HepG2 (cell line): ENCODE measurements around the gene OBSL1. TPM values are rescaled to one million over a fixed set of nuclear protein-coding genes. Genes with fewer than 3 reads are reported as not detected.

Experiments
- ARNTL ChIP-seq: sonication (generic); formaldehyde crosslinking; IDR thresholded peaks from 2 replicates; pipeline ENCODE4 v1.4.0; 2020; ENCODE audit warnings: mild to moderate bottlenecking, missing genetic modification reagents
- CENPT ChIP-seq: sonication (generic); formaldehyde crosslinking; IDR thresholded peaks from 2 replicates; pipeline ENCODE4 v1.8.0; 2022; ENCODE audit warnings: low read depth, mild to moderate bottlenecking, moderate library complexity, missing genetic modification reagents
- FIP1L1 ChIP-seq: fragments of 200-400 bp; formaldehyde crosslinking; IDR thresholded peaks from 2 replicates; pipeline ENCODE4 v1.6.1; 2018; ENCODE audit warnings: low read depth, mild to moderate bottlenecking, low read length, moderate library complexity, borderline replicate concordance; ENCODE audit not compliant: insufficient read depth
- HCFC1 ChIP-seq: fragments of 150-350 bp; IDR thresholded peaks from 2 replicates; pipeline ENCODE4 v1.6.1; 2014; ENCODE audit warnings: low read depth, low read length
- HOXA9 ChIP-seq: sonication (generic); formaldehyde crosslinking; IDR thresholded peaks from 2 replicates; pipeline ENCODE4 v1.8.1; 2022; ENCODE audit warnings: missing genetic modification reagents, mild to moderate bottlenecking, moderate library complexity, borderline replicate concordance
- IRX3 ChIP-seq: sonication (generic); formaldehyde crosslinking; IDR thresholded peaks from 2 replicates; pipeline ENCODE4 v1.8.1; 2023; ENCODE audit warnings: mild to moderate bottlenecking, low read depth, missing genetic modification reagents, borderline replicate concordance
- REL ChIP-seq: sonication (generic); formaldehyde crosslinking; conservative IDR thresholded peaks from 2 replicates; pipeline ENCODE4 v1.8.0; 2022; ENCODE audit warnings: mild to moderate bottlenecking, missing genetic modification reagents, moderate library complexity
- ZBTB42 ChIP-seq: sonication (generic); formaldehyde crosslinking; IDR thresholded peaks from 2 replicates; pipeline ENCODE4 v1.5.0; 2020; ENCODE audit warnings: mild to moderate bottlenecking, missing genetic modification reagents
- ZFP36 ChIP-seq: fragments of 150-350 bp; IDR thresholded peaks from 2 replicates; pipeline ENCODE4 v1.6.1; 2018; ENCODE audit warnings: borderline replicate concordance, low read length, low read depth; ENCODE audit not compliant: partially characterized antibody
- ZNF563 ChIP-seq: sonication (generic); formaldehyde crosslinking; IDR thresholded peaks from 2 replicates; pipeline ENCODE4 v1.8.0; 2022; ENCODE audit warnings: mild to moderate bottlenecking, moderate library complexity, missing genetic modification reagents
- ZNF619 ChIP-seq: sonication (generic); formaldehyde crosslinking; IDR thresholded peaks from 2 replicates; pipeline ENCODE4 v1.4.0; 2020; ENCODE audit warnings: mild to moderate bottlenecking, missing genetic modification reagents
- ZNF780A ChIP-seq: sonication (generic); formaldehyde crosslinking; IDR thresholded peaks from 2 replicates; pipeline ENCODE4 v1.8.0; 2022; ENCODE audit warnings: mild to moderate bottlenecking, missing genetic modification reagents, moderate library complexity
- polyA plus RNA-seq, 8 experiments: library from polyadenylated mRNA; depleted of rRNA in 3 of 8; stranded (reverse) in 7 of 8; unstranded in 1 of 8; fragments of >200 nt; fragmentation: Illumina TruSeq in 4 of 8; extraction: Trizol in 4 of 8; gene quantifications; 2 replicates each; pipeline versions ENCODE4 v1.2.1 to v1.2.3, GENCODE V29; 2011 to 2016; ENCODE audit warnings: low read depth in 4 of 8, missing spikeins in 1 of 8, mixed read lengths in 1 of 8; ENCODE audit not compliant: insufficient read depth in 1 of 8
- total RNA-seq, 5 experiments: library from RNA; depleted of rRNA; stranded (reverse); fragments of >200 nt; fragmentation: Illumina TruSeq; extraction: Trizol; gene quantifications; 2 replicates each; pipeline ENCODE4 v1.2.3, GENCODE V29; 2016; ENCODE audit warnings: low read depth in 1 of 5
- TF ChIP-seq, protein P1 (sequence below): sonication (generic); formaldehyde crosslinking; conservative IDR thresholded peaks from 2 replicates; pipeline ENCODE4 v1.4.0; 2020; ENCODE audit warnings: mild to moderate bottlenecking, missing genetic modification reagents, moderate library complexity
- TF ChIP-seq, protein P2 (sequence below): sonication (generic); formaldehyde crosslinking; IDR thresholded peaks from 2 replicates; pipeline ENCODE4 v1.8.1; 2023; ENCODE audit warnings: mild to moderate bottlenecking, missing genetic modification reagents
- TF ChIP-seq, protein P3 (sequence below), 2 experiments: sonication (generic) in 1 of 2; formaldehyde crosslinking in 1 of 2; IDR thresholded peaks; 2 replicates each; pipeline versions ENCODE4 v1.4.0 to v1.6.1; 2016 to 2020; ENCODE audit warnings: borderline replicate concordance in 1 of 2, low read depth in 1 of 2, mild to moderate bottlenecking in 1 of 2, missing genetic modification reagents in 1 of 2
- TF ChIP-seq, protein P4 (sequence below): sonication (generic); formaldehyde crosslinking; IDR thresholded peaks from 2 replicates; pipeline ENCODE4 v1.5.1; 2020; ENCODE audit warnings: missing genetic modification reagents, mild to moderate bottlenecking, borderline replicate concordance
- TF ChIP-seq, protein P5 (sequence below): sonication (generic); formaldehyde crosslinking; IDR thresholded peaks from 2 replicates; pipeline ENCODE4 v1.8.0; 2022; ENCODE audit warnings: missing genetic modification reagents, low read depth, mild to moderate bottlenecking, borderline replicate concordance

The OBSL1 gene
- total and polyA plus RNA-seq, 2 of the 13 experiments (the other 11 are each of a cell fraction or from before 2014, with no cell fraction given) = 86.7 to 218 TPM

DNA sequence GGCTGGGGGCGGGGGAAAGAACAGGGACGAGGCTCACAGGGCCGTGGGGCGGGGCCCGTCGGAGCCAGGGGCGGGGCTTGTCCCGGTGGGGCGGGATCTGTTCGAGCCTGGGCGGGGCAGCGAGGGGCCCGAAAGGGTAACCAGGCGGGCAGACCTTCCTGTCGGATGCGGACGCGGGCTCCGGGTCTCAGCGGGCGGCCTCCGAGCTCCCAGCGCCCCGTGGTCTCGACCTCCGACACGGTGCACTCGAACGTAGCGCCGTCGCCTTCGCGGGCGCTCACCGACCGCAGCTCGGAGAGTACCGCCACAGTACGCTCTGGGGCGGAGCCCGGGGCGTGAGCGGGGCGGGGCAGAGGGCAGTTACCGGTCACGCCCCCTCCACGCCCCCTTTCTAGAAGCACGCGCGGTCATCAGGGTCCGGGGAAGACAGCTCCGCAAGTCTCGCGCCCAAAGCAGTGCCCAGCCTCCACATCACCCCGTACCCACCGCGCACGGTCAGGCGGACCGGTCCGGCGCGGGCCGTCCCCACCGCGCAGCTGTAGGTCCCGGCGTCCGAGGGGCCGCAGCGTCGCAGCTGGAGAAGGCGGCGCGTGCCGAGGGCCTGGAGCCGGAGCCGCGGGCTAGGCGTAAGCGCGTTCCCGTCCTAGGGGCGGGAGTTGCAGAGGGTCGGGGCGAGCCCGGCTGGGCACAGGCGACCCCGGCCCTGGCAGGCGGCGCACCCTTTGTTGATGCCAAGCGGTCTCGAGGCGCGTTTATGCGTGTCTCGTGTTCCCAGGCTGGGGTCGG lies 18.8 kb downstream of the OBSL1 start (continued):
- TF ChIP-seq, protein P1, sequence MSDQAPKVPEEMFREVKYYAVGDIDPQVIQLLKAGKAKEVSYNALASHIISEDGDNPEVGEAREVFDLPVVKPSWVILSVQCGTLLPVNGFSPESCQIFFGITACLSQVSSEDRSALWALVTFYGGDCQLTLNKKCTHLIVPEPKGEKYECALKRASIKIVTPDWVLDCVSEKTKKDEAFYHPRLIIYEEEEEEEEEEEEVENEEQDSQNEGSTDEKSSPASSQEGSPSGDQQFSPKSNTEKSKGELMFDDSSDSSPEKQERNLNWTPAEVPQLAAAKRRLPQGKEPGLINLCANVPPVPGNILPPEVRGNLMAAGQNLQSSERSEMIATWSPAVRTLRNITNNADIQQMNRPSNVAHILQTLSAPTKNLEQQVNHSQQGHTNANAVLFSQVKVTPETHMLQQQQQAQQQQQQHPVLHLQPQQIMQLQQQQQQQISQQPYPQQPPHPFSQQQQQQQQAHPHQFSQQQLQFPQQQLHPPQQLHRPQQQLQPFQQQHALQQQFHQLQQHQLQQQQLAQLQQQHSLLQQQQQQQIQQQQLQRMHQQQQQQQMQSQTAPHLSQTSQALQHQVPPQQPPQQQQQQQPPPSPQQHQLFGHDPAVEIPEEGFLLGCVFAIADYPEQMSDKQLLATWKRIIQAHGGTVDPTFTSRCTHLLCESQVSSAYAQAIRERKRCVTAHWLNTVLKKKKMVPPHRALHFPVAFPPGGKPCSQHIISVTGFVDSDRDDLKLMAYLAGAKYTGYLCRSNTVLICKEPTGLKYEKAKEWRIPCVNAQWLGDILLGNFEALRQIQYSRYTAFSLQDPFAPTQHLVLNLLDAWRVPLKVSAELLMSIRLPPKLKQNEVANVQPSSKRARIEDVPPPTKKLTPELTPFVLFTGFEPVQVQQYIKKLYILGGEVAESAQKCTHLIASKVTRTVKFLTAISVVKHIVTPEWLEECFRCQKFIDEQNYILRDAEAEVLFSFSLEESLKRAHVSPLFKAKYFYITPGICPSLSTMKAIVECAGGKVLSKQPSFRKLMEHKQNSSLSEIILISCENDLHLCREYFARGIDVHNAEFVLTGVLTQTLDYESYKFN = peak; percentile 33; the same call in 1 of the 2 replicates
- TF ChIP-seq, protein P2, sequence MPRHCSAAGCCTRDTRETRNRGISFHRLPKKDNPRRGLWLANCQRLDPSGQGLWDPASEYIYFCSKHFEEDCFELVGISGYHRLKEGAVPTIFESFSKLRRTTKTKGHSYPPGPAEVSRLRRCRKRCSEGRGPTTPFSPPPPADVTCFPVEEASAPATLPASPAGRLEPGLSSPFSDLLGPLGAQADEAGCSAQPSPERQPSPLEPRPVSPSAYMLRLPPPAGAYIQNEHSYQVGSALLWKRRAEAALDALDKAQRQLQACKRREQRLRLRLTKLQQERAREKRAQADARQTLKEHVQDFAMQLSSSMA = peak; percentile 69; the same call in 1 of the 2 replicates
- TF ChIP-seq IRX3 = no peak; the same call in 1 of the 2 replicates
- TF ChIP-seq ZFP36 = no peak
- TF ChIP-seq, protein P3, sequence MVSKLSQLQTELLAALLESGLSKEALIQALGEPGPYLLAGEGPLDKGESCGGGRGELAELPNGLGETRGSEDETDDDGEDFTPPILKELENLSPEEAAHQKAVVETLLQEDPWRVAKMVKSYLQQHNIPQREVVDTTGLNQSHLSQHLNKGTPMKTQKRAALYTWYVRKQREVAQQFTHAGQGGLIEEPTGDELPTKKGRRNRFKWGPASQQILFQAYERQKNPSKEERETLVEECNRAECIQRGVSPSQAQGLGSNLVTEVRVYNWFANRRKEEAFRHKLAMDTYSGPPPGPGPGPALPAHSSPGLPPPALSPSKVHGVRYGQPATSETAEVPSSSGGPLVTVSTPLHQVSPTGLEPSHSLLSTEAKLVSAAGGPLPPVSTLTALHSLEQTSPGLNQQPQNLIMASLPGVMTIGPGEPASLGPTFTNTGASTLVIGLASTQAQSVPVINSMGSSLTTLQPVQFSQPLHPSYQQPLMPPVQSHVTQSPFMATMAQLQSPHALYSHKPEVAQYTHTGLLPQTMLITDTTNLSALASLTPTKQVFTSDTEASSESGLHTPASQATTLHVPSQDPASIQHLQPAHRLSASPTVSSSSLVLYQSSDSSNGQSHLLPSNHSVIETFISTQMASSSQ (IDR thresholded peaks at IDR 0.05; ENCODE audit: low read depth) = no peak
- TF ChIP-seq, protein P3 (CRISPR knock-in tag; IDR thresholded peaks at IDR 0.05; ENCODE audit: borderline replicate concordance) = peak; percentile 22; the same call in 1 of the 2 replicates
- TF ChIP-seq ZNF563 (CRISPR knock-in tag) = peak; percentile 81
- TF ChIP-seq, protein P4, sequence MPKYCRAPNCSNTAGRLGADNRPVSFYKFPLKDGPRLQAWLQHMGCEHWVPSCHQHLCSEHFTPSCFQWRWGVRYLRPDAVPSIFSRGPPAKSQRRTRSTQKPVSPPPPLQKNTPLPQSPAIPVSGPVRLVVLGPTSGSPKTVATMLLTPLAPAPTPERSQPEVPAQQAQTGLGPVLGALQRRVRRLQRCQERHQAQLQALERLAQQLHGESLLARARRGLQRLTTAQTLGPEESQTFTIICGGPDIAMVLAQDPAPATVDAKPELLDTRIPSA = no peak
- peak; percentile 80 for TF ChIP-seq ARNTL (CRISPR knock-in tag)
- peak; percentile 87; the same call in 1 of the 2 replicates for TF ChIP-seq REL (CRISPR knock-in tag)
- TF ChIP-seq CENPT (CRISPR knock-in tag) = peak; percentile 92
- TF ChIP-seq FIP1L1 = 0 out of 2 replicates have a peak, but pooled peaks have one; percentile 56
- TF ChIP-seq, protein P5, sequence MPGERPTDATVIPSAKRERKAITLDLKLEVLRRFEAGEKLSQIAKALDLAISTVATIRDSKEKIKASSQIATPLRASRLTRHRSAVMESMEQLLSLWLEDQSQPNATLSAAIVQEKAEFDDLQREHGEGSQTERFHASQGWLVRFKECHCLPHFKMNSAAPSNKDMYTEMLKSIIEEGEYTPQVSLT = no peak; the same call in 1 of the 2 replicates
- no peak for TF ChIP-seq HCFC1
- TF ChIP-seq ZBTB42 = no peak
- TF ChIP-seq ZNF780A (CRISPR knock-in tag) = 0 out of 2 replicates have a peak, but pooled peaks have one; percentile 47
- no peak for TF ChIP-seq HOXA9 (CRISPR knock-in tag)
- peak; percentile 65; the same call in 1 of the 2 replicates for TF ChIP-seq ZNF619 (CRISPR knock-in tag)
